GM12864 (cell line): ENCODE results near the gene RFNG.

Experiments
- DNase-seq: peaks from one replicate; pipeline ENCODE4 v3.0.0-alpha.2; 2011; ENCODE audit warnings: low read depth
- H3K4me3 ChIP-seq: 2 replicates; pipeline ENCODE4 v1.5.1; 2011; ENCODE audit warnings: mild to moderate bottlenecking, low read depth, low read length, control low read depth
- CTCF ChIP-seq: IDR thresholded peaks from 2 replicates; pipeline ENCODE4 v1.5.1; 2011; ENCODE audit warnings: low read depth, mild to moderate bottlenecking, moderate library complexity, low read length, control low read depth, inconsistent platforms; ENCODE audit errors: missing control alignments

The RFNG gene

GRCh38 chr17:82005701-82006348 is 45.8 kb downstream of the RFNG start:
- no peak for TF ChIP-seq CTCF
- no peak overlapping the region for H3K4me3 ChIP-seq
- DNase-seq: no peak

- H3K4me3 ChIP-seq: no peak overlapping the region
- DNase-seq: no peak
- no peak for TF ChIP-seq CTCF
Measured at GRCh38 chr17:82004517-82005455, 46.8 kb downstream of the RFNG start.

- no peak for DNase-seq
Measured at GRCh38 chr17:82003411-82004381, 47.9 kb downstream of the RFNG start.

GRCh38 chr17:82001571-82002056 is 50.0 kb downstream of the RFNG start:
- DNase-seq: no peak
- H3K4me3 ChIP-seq: no peak overlapping the region
- no peak for TF ChIP-seq CTCF

More at GRCh38 chr17:82003411-82004381, 47.9 kb downstream of the RFNG start:
- no peak overlapping the region for H3K4me3 ChIP-seq
- TF ChIP-seq CTCF: no peak

- no peak overlapping the region for H3K4me3 ChIP-seq
- DNase-seq: no peak
- TF ChIP-seq CTCF: no peak
Measured at GRCh38 chr17:82000803-82001570, 50.6 kb downstream of the RFNG start.
